Measurements from ENCODE around the gene FAM13A. TPM values are rescaled to one million over a fixed set of nuclear protein-coding genes. Genes with fewer than 3 reads are reported as not detected.

The FAM13A gene
- total and polyA plus RNA-seq, 2 of the 13 experiments (the other 11 are each of a cell fraction or from before 2014, with no cell fraction given) = 1.2 to 36.2 TPM

DNA sequence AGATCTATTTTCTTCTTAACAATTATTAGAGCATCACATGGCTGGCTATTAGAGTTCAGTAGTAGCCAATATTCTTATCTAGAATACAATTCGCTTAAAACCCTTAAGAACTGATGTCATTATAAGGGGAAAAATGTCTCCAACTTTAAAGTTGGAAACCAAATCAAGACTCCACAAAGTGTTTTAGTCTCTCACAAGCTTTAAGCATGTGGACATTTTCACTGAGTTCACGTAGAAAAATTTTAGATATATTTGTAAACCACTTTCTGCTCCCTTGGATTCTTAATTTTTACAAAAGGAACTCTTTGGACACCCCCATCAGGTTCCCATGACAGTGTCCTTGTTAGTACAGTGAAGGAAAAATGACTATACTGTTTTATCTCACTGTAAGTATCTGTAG, 235.5 kb downstream of the FAM13A start:
- FAIRE-seq (no peak), ATAC-seq (no peak), DNase-seq (ENCODE audit: low spot score) (no peak)
- ChIA-PET POLR2A (no interaction called here), CTCF (ENCODE audit: low intra/inter-chr PET ratio, low total read pairs) (interaction anchor here (5.5 kb wide), 1 partner anchor 202 kb away, joined by 78 read pairs; no protein-coding TSS in a partner anchor)
- Histone ChIP-seq H3K9me3 (ENCODE audit: low read length) (no peaks in the 10 kb centered on the region), H3K27me3 (ENCODE audit: control insufficient read depth in 1 of 2, insufficient read depth in 2 of 2, low read length in 2 of 2) (no peaks in the 10 kb centered on the region; a peak in 1 of 5 replicates), H3K4me2 (ENCODE audit: low read depth, low read length) (peak overlapping the region; percentile 89), H3K4me1 (ENCODE audit: insufficient read depth, low read length) (peaks cover 62% of the 10 kb centered on the region), H4K20me1 (ENCODE audit: insufficient read depth, low read length) (peaks cover 35% of the 10 kb centered on the region), H3K9ac (ENCODE audit: insufficient read depth, low read depth, low read length) (peak overlapping the region; percentile 65), H3K36me3 (replicated peaks in 1 of 2; ENCODE audit: control insufficient read depth in 1 of 2, insufficient read depth in 2 of 2, low read length in 2 of 2) (no peaks in the 10 kb centered on the region), H2AFZ (ENCODE audit: low read length) (no peak overlapping the region), H3K4me3 (replicated peaks in 1 of 3; ENCODE audit: insufficient read depth in 1 of 3, low read depth in 2 of 3, low read length in 3 of 3) (peak overlapping the region; percentile 60 to 78 (median 76); a peak in 5 of 6 replicates), H3K27ac (ENCODE audit: extremely low read length, insufficient read depth, low read length) (no peak overlapping the region), H3K79me2 (ENCODE audit: insufficient read depth, low read length) (peaks cover 61% of the 10 kb centered on the region)
- intact Hi-C loops (cut with micrococcal nuclease; ENCODE audit: unreplicated experiment) (no loop called here), in situ Hi-C loops (cut with HindIII; ENCODE audit: extremely low pct_ligation_motif_present, low pct_unique_long_range_greater_than_20kb) (loop anchor here (25.0 kb wide), 1 partner anchor 284 kb away; no protein-coding TSS in a partner anchor)
- no TSS peak for BruUV-seq (replicated peaks)
- TF ChIP-seq ZNF10 (CRISPR knock-in tag; IDR thresholded peaks at IDR 0.05; ENCODE audit: borderline replicate concordance, low read depth) = no peak
- TF ChIP-seq ZNF839 (CRISPR knock-in tag; IDR thresholded peaks at IDR 0.05; ENCODE audit: borderline replicate concordance) = no peak
- no peak for TF ChIP-seq NFE2L1 (CRISPR knock-in tag; IDR thresholded peaks at IDR 0.05; ENCODE audit: borderline replicate concordance)
- TF ChIP-seq ELF1 (CRISPR knock-in tag; IDR thresholded peaks at IDR 0.05) = no peak
- TF ChIP-seq MTA3 (CRISPR knock-in tag; IDR thresholded peaks at IDR 0.05) = no peak
- TF ChIP-seq FLYWCH1 (CRISPR knock-in tag; IDR thresholded peaks at IDR 0.05) = no peak
- TF ChIP-seq ZNF629 (CRISPR knock-in tag; conservative IDR thresholded peaks at IDR 0.05) = no peak
- TF ChIP-seq ZNF841 (CRISPR knock-in tag; IDR thresholded peaks at IDR 0.05; ENCODE audit: borderline replicate concordance) = no peak
- no peak for TF ChIP-seq PAWR (CRISPR knock-in tag; IDR thresholded peaks at IDR 0.05; ENCODE audit: borderline replicate concordance)
- TF ChIP-seq RAD21 (CRISPR knock-in tag; IDR thresholded peaks at IDR 0.05) = no peak
- TF ChIP-seq HNF4G (IDR thresholded peaks at IDR 0.05; ENCODE audit: borderline replicate concordance, low read depth, low read length) = no peak
- TF ChIP-seq HNF4G (CRISPR knock-in tag; IDR thresholded peaks at IDR 0.05; ENCODE audit: borderline replicate concordance, low read depth) = no peak
- TF ChIP-seq ZSCAN22 (CRISPR knock-in tag; IDR thresholded peaks at IDR 0.05) = no peak
- TF ChIP-seq, protein P1, sequence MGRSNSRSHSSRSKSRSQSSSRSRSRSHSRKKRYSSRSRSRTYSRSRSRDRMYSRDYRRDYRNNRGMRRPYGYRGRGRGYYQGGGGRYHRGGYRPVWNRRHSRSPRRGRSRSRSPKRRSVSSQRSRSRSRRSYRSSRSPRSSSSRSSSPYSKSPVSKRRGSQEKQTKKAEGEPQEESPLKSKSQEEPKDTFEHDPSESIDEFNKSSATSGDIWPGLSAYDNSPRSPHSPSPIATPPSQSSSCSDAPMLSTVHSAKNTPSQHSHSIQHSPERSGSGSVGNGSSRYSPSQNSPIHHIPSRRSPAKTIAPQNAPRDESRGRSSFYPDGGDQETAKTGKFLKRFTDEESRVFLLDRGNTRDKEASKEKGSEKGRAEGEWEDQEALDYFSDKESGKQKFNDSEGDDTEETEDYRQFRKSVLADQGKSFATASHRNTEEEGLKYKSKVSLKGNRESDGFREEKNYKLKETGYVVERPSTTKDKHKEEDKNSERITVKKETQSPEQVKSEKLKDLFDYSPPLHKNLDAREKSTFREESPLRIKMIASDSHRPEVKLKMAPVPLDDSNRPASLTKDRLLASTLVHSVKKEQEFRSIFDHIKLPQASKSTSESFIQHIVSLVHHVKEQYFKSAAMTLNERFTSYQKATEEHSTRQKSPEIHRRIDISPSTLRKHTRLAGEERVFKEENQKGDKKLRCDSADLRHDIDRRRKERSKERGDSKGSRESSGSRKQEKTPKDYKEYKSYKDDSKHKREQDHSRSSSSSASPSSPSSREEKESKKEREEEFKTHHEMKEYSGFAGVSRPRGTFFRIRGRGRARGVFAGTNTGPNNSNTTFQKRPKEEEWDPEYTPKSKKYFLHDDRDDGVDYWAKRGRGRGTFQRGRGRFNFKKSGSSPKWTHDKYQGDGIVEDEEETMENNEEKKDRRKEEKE (IDR thresholded peaks at IDR 0.05) = no peak
- TF ChIP-seq, protein P2, sequence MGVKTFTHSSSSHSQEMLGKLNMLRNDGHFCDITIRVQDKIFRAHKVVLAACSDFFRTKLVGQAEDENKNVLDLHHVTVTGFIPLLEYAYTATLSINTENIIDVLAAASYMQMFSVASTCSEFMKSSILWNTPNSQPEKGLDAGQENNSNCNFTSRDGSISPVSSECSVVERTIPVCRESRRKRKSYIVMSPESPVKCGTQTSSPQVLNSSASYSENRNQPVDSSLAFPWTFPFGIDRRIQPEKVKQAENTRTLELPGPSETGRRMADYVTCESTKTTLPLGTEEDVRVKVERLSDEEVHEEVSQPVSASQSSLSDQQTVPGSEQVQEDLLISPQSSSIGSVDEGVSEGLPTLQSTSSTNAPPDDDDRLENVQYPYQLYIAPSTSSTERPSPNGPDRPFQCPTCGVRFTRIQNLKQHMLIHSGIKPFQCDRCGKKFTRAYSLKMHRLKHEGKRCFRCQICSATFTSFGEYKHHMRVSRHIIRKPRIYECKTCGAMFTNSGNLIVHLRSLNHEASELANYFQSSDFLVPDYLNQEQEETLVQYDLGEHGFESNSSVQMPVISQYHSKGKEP (CRISPR knock-in tag; IDR thresholded peaks at IDR 0.05) = no peak
- TF ChIP-seq ZNF207 (IDR thresholded peaks at IDR 0.05; ENCODE audit: borderline replicate concordance) = no peak
- TF ChIP-seq ZNF605 (CRISPR knock-in tag; IDR thresholded peaks at IDR 0.05) = no peak
- TF ChIP-seq NONO (IDR thresholded peaks at IDR 0.05) = no peak
- no peak for TF ChIP-seq NONO (CRISPR knock-in tag; conservative IDR thresholded peaks at IDR 0.05)
- no peak for TF ChIP-seq ZNF446 (CRISPR knock-in tag; IDR thresholded peaks at IDR 0.05)
- WGBS (ENCODE audit: low lambda C conversion rate) = 43% methylated on average over 2 of the region's 2 CpGs
